BJ (cell line): ENCODE results near the gene JHY. TPM values are rescaled to one million over a fixed set of nuclear protein-coding genes. Genes with fewer than 3 reads are reported as not detected.
A peak's percentile ranks its signal among the peaks of the same experiment; 100 is the strongest.

ENCODE experiments used
- CTCF ChIA-PET: fragments of 350-600 bp; formaldehyde crosslinking; extraction: SDS; loops from one replicate; lab custom pipeline; 2021; ENCODE audit warnings: antibody characterized with exemption, inconsistent platforms; lab: Yijun Ruan, JAX
- POLR2A ChIA-PET: fragments of 300-600 bp; sonication (Branson Sonifier 250); formaldehyde crosslinking; extraction: SDS; loops from one replicate; lab custom pipeline; 2021; ENCODE audit warnings: antibody characterized with exemption; lab: Charles Lee
- DNase-seq: peaks from one replicate; pipeline ENCODE4 v3.0.0-alpha.2; 2011; ENCODE audit warnings: low read depth
- H3K27me3 ChIP-seq: 2 replicates; pipeline ENCODE4 v1.6.0; 2011; ENCODE audit warnings: low read length; ENCODE audit not compliant: control insufficient read depth, insufficient read depth
- H3K36me3 ChIP-seq: 2 replicates; pipeline ENCODE4 v1.5.1; 2011; ENCODE audit warnings: low read length; ENCODE audit not compliant: control insufficient read depth, insufficient read depth
- H3K4me3 ChIP-seq: 2 replicates; pipeline ENCODE4 v1.5.1; 2011; ENCODE audit warnings: low read depth, mild to moderate bottlenecking, control low read depth, low read length
- CTCF ChIP-seq: IDR thresholded peaks from 2 replicates; pipeline ENCODE4 v1.5.1; 2011; ENCODE audit warnings: low read depth, mild to moderate bottlenecking, control low read depth, inconsistent platforms, low read length, moderate library complexity; ENCODE audit not compliant: insufficient read depth
- polyA plus RNA-seq: library from polyadenylated mRNA; depleted of rRNA; stranded (reverse); fragments of >200 nt; gene quantifications from 2 replicates; pipeline ENCODE4 v1.2.3, GENCODE V29; 2011; rRNA removed
- small RNA-seq: library from RNA; depleted of rRNA; stranded (forward); fragments of <200 nt; gene quantifications from one replicate; pipeline ENCODE3, GENCODE V24; 2012; ENCODE audit warnings: low replicate concordance, low read depth; ENCODE audit not compliant: insufficient read length

The JHY gene
- polyA plus RNA-seq, 1 experiment: 4.4 TPM

- CTCF ChIA-PET: interaction anchor here (2.0 to 3.0 kb wide), 2 partner anchors 24 to 134 kb away, joined by 7 to 16 read pairs; no protein-coding TSS in a partner anchor
- TF ChIP-seq CTCF: no peak
- DNase-seq: peak; percentile 19
- Histone ChIP-seq H3K27me3 (0 out of 2 replicates have a peak, but pooled peaks cover 2% of the 10 kb centered on the region), H3K36me3 (no peaks in the 10 kb centered on the region), H3K4me3 (no peak overlapping the region)
- POLR2A ChIA-PET: no interaction called here
Measured at GRCh38 chr11:122998727-122999366, 116.3 kb downstream of the JHY start.

- DNase-seq: no peak
- CTCF ChIA-PET: interaction anchor here (1.1 to 3.0 kb wide), 2 partner anchors 20 to 136 kb away, joined by 4 to 16 read pairs; no protein-coding TSS in a partner anchor
Measured at GRCh38 chr11:123000721-123001120, 118.2 kb downstream of the JHY start.

GRCh38 chr11:123006860-123007542 lies 124.4 kb downstream of the JHY start:
- ChIA-PET CTCF (interaction anchor here (2.1 to 2.8 kb wide), 2 partner anchors 14 to 16 kb away, joined by 8 to 11 read pairs; no protein-coding TSS in a partner anchor), POLR2A (no interaction called here)
- no peaks in the 10 kb centered on the region for H3K36me3 ChIP-seq
- H3K4me3 ChIP-seq: no peak overlapping the region
- no peak for TF ChIP-seq CTCF
- no peak for DNase-seq
- H3K27me3 ChIP-seq: peaks cover 2% of the 10 kb centered on the region; the same call in 1 of the 2 replicates

More at GRCh38 chr11:123000721-123001120, 118.2 kb downstream of the JHY start:
- 0 out of 2 replicates have a peak, but pooled peaks cover 2% of the 10 kb centered on the region for H3K27me3 ChIP-seq
- H3K36me3 ChIP-seq: no peaks in the 10 kb centered on the region
- no peak overlapping the region for H3K4me3 ChIP-seq
- POLR2A ChIA-PET: no interaction called here
- no peak for TF ChIP-seq CTCF

Small RNAs within 50 kb of the gene (small RNA-seq; reads per million reads assigned to genes)
- gene RNU4-23P: not detected

Other genes with a start within 250 kb of the JHY start
- 22.2 and 28.4 TPM in 2 replicates for gene UBASH3B, start 227.0 kb upstream of the JHY start, polyA plus RNA-seq
- gene CRTAM, start 44.3 kb upstream of the JHY start, polyA plus RNA-seq: not detected in 2 replicates
- gene BSX, start 99.1 kb downstream of the JHY start, polyA plus RNA-seq: not detected in 2 replicates
- gene HSPA8, start 179.4 kb downstream of the JHY start, polyA plus RNA-seq: 2,832 and 2,841 TPM in 2 replicates